H9 (cell line): ENCODE measurements around the gene LRP1B. TPM values are rescaled to one million over a fixed set of nuclear protein-coding genes. Genes with fewer than 3 reads are reported as not detected.

Experiments
- DNase-seq: peaks from one replicate; pipeline ENCODE4 v3.0.0-alpha.2; 2017
- H2AFZ ChIP-seq: one replicate; pipeline ENCODE4 v1.6.1; 2013; ENCODE audit warnings: mild to moderate bottlenecking, low read length, control low read depth, moderate library complexity
- H2AK5ac ChIP-seq: 2 replicates; pipeline ENCODE4 v1.6.1; 2013; ENCODE audit warnings: low read length, control low read depth, mixed read lengths; ENCODE audit not compliant: insufficient read length
- H2BK120ac ChIP-seq: one replicate; pipeline ENCODE4 v1.6.1; 2013; ENCODE audit warnings: low read depth, mild to moderate bottlenecking, low read length, control low read depth, inconsistent platforms; ENCODE audit not compliant: poor library complexity, severe bottlenecking
- H2BK12ac ChIP-seq: 2 replicates; pipeline ENCODE4 v1.6.1; 2013; ENCODE audit warnings: low read length, control low read depth, mixed read lengths, low read depth; ENCODE audit not compliant: insufficient read length
- H2BK15ac ChIP-seq: 2 replicates; pipeline ENCODE4 v1.6.1; 2013; ENCODE audit warnings: low read depth, low read length, control low read depth
- H2BK20ac ChIP-seq: one replicate; pipeline ENCODE4 v1.6.1; 2013; ENCODE audit warnings: low read depth, mild to moderate bottlenecking, low read length, control low read depth, inconsistent platforms; ENCODE audit not compliant: poor library complexity, severe bottlenecking
- H2BK5ac ChIP-seq: 2 replicates; pipeline ENCODE4 v1.6.1; 2013; ENCODE audit warnings: low read length, control low read depth, mixed read lengths; ENCODE audit not compliant: insufficient read length
- H3K14ac ChIP-seq: 2 replicates; pipeline ENCODE4 v1.6.1; 2013; ENCODE audit warnings: low read length, control low read depth; ENCODE audit not compliant: insufficient read depth
- H3K18ac ChIP-seq: 2 replicates; pipeline ENCODE4 v1.6.1; 2013; ENCODE audit warnings: low read depth, mild to moderate bottlenecking, mixed read lengths, low read length, control low read depth; ENCODE audit not compliant: insufficient read length
- H3K23ac ChIP-seq: 2 replicates; pipeline ENCODE4 v1.6.1; 2013; ENCODE audit warnings: low read length, control low read depth, mixed read lengths, low read depth; ENCODE audit not compliant: insufficient read length
- H3K23me2 ChIP-seq: 2 replicates; pipeline ENCODE4 v1.6.1; 2013; ENCODE audit warnings: low read depth, mild to moderate bottlenecking, mixed read lengths, low read length, control low read depth; ENCODE audit not compliant: insufficient read length, poor library complexity, severe bottlenecking
- H3K27ac ChIP-seq: 2 replicates; pipeline ENCODE4 v1.5.1; 2013; ENCODE audit warnings: low read length, control low read depth, mixed read lengths, low read depth; ENCODE audit not compliant: insufficient read length
- H3K27me3 ChIP-seq: 2 replicates; pipeline ENCODE4 v1.6.1; 2013; ENCODE audit warnings: low read length, control low read depth, inconsistent platforms; ENCODE audit not compliant: insufficient read depth
- H3K4ac ChIP-seq: 2 replicates; pipeline ENCODE4 v1.6.1; 2013; ENCODE audit warnings: low read depth, mild to moderate bottlenecking, control low read depth, inconsistent platforms, low read length, moderate library complexity
- H3K4me1 ChIP-seq: 2 replicates; pipeline ENCODE4 v1.6.1; 2013; ENCODE audit warnings: low read length, control low read depth, inconsistent platforms; ENCODE audit not compliant: insufficient read depth
- H3K4me2 ChIP-seq: 2 replicates; pipeline ENCODE4 v1.6.1; 2013; ENCODE audit warnings: low read length, control low read depth, mixed read lengths; ENCODE audit not compliant: insufficient read length, insufficient read depth
- H3K56ac ChIP-seq: 2 replicates; pipeline ENCODE4 v1.6.1; 2013; ENCODE audit warnings: low read depth, mild to moderate bottlenecking, mixed read lengths, low read length, control low read depth; ENCODE audit not compliant: insufficient read length
- H3K79me1 ChIP-seq: 2 replicates; pipeline ENCODE4 v1.6.1; 2013; ENCODE audit warnings: low read depth, mild to moderate bottlenecking, moderate library complexity, low read length, control low read depth, inconsistent platforms; ENCODE audit not compliant: insufficient read depth, poor library complexity, severe bottlenecking
- H3K79me2 ChIP-seq: 2 replicates; pipeline ENCODE4 v1.6.1; 2013; ENCODE audit warnings: low read length, control low read depth, inconsistent platforms; ENCODE audit not compliant: insufficient read depth
- H3K9ac ChIP-seq: 2 replicates; pipeline ENCODE4 v1.6.1; 2013; ENCODE audit warnings: low read length, control low read depth, mixed read lengths; ENCODE audit not compliant: insufficient read length; ENCODE audit errors: extremely low read depth
- H3K9me3 ChIP-seq: one replicate; pipeline ENCODE4 v1.6.1; 2013; ENCODE audit warnings: low read depth, low read length, inconsistent platforms; ENCODE audit not compliant: control insufficient read depth
- H3T11ph ChIP-seq: one replicate; pipeline ENCODE4 v1.6.1; 2013; ENCODE audit warnings: mild to moderate bottlenecking, low read length, control low read depth, inconsistent platforms
- H4K20me1 ChIP-seq: one replicate; pipeline ENCODE4 v1.6.1; 2013; ENCODE audit not compliant: control insufficient read depth, insufficient read length, insufficient read depth
- H4K5ac ChIP-seq: 2 replicates; pipeline ENCODE4 v1.6.1; 2013; ENCODE audit warnings: low read depth, mild to moderate bottlenecking, mixed read lengths, low read length, control low read depth; ENCODE audit not compliant: insufficient read length
- H4K8ac ChIP-seq: replicated peaks from 2 replicates; pipeline ENCODE4 v1.6.1; 2013; ENCODE audit warnings: low read length, control low read depth, mixed read lengths, low read depth; ENCODE audit not compliant: insufficient read length
- H4K91ac ChIP-seq: 2 replicates; pipeline ENCODE4 v1.6.1; 2013; ENCODE audit warnings: low read depth, mild to moderate bottlenecking, moderate library complexity, mixed read lengths, low read length, control low read depth; ENCODE audit not compliant: insufficient read length
- H3K27ac Mint-ChIP-seq, 3 experiments: 2 replicates in 2 of 3; 3 replicates in 1 of 3; pipeline ENCODE4 v1.8.0; 2020 to 2021; ENCODE audit warnings: mixed read lengths in 3 of 3, mild to moderate bottlenecking in 1 of 3, moderate library complexity in 1 of 3
- H3K27me3 Mint-ChIP-seq: 2 replicates; pipeline ENCODE4 v1.8.0; 2021; ENCODE audit warnings: low read depth, mild to moderate bottlenecking, moderate library complexity, mixed read lengths
- H3K36me3 Mint-ChIP-seq, 3 experiments: 2 replicates in 2 of 3; 3 replicates in 1 of 3; pipeline ENCODE4 v1.8.0; 2020 to 2021; ENCODE audit warnings: low read depth in 3 of 3, mixed read lengths in 3 of 3; ENCODE audit not compliant: insufficient read depth in 1 of 3
- H3K4me1 Mint-ChIP-seq, 2 experiments: 2 replicates each; pipeline ENCODE4 v1.8.0; 2020; ENCODE audit warnings: mixed read lengths in 2 of 2
- H3K4me3 Mint-ChIP-seq, 2 experiments: 2 replicates in 1 of 2; 3 replicates in 1 of 2; pipeline ENCODE4 v1.8.0; 2020 to 2021; ENCODE audit warnings: mild to moderate bottlenecking in 2 of 2, mixed read lengths in 2 of 2, moderate library complexity in 1 of 2
- H3K9me3 Mint-ChIP-seq, 2 experiments: 2 replicates in 1 of 2; 3 replicates in 1 of 2; pipeline ENCODE4 v1.8.0; 2020; ENCODE audit warnings: mild to moderate bottlenecking in 2 of 2, mixed read lengths in 2 of 2, moderate library complexity in 1 of 2
- WGBS: extraction: QIAGEN DNeasy Blood & Tissue Kit; methylation state at CpG from one replicate; pipeline ENCODE4 v1.1.7; 2013; ENCODE audit warnings: missing lambda C conversion rate, low lambda C conversion rate, mixed read lengths; ENCODE audit not compliant: insufficient read length; ENCODE audit errors: extremely low coverage; 5-methylcytosine and 5-hydroxymethylcytosine counted together
- total RNA-seq: library from RNA; stranded (reverse); gene quantifications from 2 replicates; pipeline ENCODE4 v1.2.1, GENCODE V29; 2021
- TF ChIP-seq, protein P1 (sequence below): fragments of 200-600 bp; sonication (generic); conservative IDR thresholded peaks from 3 replicates; pipeline ENCODE4 v1.8.0; 2021; ENCODE audit warnings: antibody characterized with exemption, mild to moderate bottlenecking

The LRP1B gene
- total RNA-seq, 1 experiment from 2014 or later = not detected

GRCh38 chr2:141701618-141702017, 429.2 kb downstream of the LRP1B start:
- Histone ChIP-seq H3K9ac (no peak overlapping the region), H2AK5ac (no peak overlapping the region), H3K23ac (no peak overlapping the region), H2BK120ac (no peak overlapping the region), H2BK5ac (no peak overlapping the region), H3K18ac (no peak overlapping the region), H3K79me2 (no peaks in the 10 kb centered on the region), H2BK12ac (no peak overlapping the region), H3K27ac (no peak overlapping the region), H4K20me1 (no peaks in the 10 kb centered on the region), H3K4ac (no peak overlapping the region), H2AFZ (no peak overlapping the region), H3K4me1 (0 out of 2 replicates have a peak, but pooled peaks cover 3% of the 10 kb centered on the region), H3K79me1 (no peaks in the 10 kb centered on the region), H3K14ac (no peak overlapping the region), H2BK15ac (no peak overlapping the region), H2BK20ac (no peak overlapping the region), H4K8ac (no peak overlapping the region), H3K23me2 (no peaks in the 10 kb centered on the region), H4K5ac (no peak overlapping the region), H3K27me3 (no peaks in the 10 kb centered on the region), H3K56ac (no peak overlapping the region), H4K91ac (no peak overlapping the region), H3T11ph (no peak overlapping the region), H3K9me3 (no peaks in the 10 kb centered on the region), H3K4me2 (no peak overlapping the region)
- Mint-ChIP-seq H3K27me3 (no peaks in the 10 kb centered on the region), H3K4me1 (peaks cover 6% of the 10 kb centered on the region in 2 experiments), H3K4me3 (no peak overlapping the region), H3K36me3 (no peaks in the 10 kb centered on the region), H3K9me3 (no peaks in the 10 kb centered on the region), H3K27ac (no peak overlapping the region)
- TF ChIP-seq, protein P1, sequence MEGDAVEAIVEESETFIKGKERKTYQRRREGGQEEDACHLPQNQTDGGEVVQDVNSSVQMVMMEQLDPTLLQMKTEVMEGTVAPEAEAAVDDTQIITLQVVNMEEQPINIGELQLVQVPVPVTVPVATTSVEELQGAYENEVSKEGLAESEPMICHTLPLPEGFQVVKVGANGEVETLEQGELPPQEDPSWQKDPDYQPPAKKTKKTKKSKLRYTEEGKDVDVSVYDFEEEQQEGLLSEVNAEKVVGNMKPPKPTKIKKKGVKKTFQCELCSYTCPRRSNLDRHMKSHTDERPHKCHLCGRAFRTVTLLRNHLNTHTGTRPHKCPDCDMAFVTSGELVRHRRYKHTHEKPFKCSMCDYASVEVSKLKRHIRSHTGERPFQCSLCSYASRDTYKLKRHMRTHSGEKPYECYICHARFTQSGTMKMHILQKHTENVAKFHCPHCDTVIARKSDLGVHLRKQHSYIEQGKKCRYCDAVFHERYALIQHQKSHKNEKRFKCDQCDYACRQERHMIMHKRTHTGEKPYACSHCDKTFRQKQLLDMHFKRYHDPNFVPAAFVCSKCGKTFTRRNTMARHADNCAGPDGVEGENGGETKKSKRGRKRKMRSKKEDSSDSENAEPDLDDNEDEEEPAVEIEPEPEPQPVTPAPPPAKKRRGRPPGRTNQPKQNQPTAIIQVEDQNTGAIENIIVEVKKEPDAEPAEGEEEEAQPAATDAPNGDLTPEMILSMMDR = no peak
- DNase-seq = no peak
- no CpG with 5 or more reads among the region's 3 CpGs for WGBS
